GM12878 (cell line): Measurements from ENCODE around the gene CA6. TPM values are rescaled to one million over a fixed set of nuclear protein-coding genes. Genes with fewer than 3 reads are reported as not detected.

ENCODE experiments used
- ATAC-seq: fragments of 200-7000 bp; cut with Tn5 transposase; 3 replicates; pipeline ENCODE4 v1.9.1; 2020; ENCODE audit warnings: mild to moderate bottlenecking, moderate library complexity
- BruUV-seq: library from RNA; stranded (reverse); fragments of 400-500 nt; replicated peaks from 2 replicates; lab custom pipeline; 2021; lab: Mats Ljungman, UMichigan
- CTCF ChIA-PET: fragments of 300-600 bp; sonication (Branson Sonifier 250); formaldehyde crosslinking; extraction: SDS; loops from one replicate; lab custom pipeline; 2021; ENCODE audit warnings: inconsistent platforms; lab: Yijun Ruan, JAX
- POLR2A ChIA-PET: fragments of 350-600 bp; formaldehyde crosslinking; extraction: SDS; loops from one replicate; lab custom pipeline; 2021; ENCODE audit warnings: inconsistent platforms; lab: Charles Lee
- RAD21 ChIA-PET: fragments of 300-600 bp; sonication (Branson Sonifier 250); formaldehyde crosslinking; loops from one replicate; lab custom pipeline; 2023; ENCODE audit warnings: antibody characterized with exemption; ENCODE audit not compliant: unreplicated experiment; lab: Charles Lee
- SMC1A ChIA-PET: fragments of 300-600 bp; sonication (Branson Sonifier 250); formaldehyde crosslinking; loops from one replicate; lab custom pipeline; 2023; ENCODE audit not compliant: unreplicated experiment, uncharacterized antibody; lab: Charles Lee
- DNase-seq: peaks from one replicate; pipeline ENCODE4 v3.0.0-alpha.2; 2011; ENCODE audit warnings: low read depth, low spot score
- FAIRE-seq: peaks from 3 replicates; lab custom pipeline; 2011; peaks lifted over from hg19 to GRCh38; lab: Jason Lieb, UNC
- H2AFZ ChIP-seq: 2 replicates; pipeline ENCODE4 v1.6.0; 2011; ENCODE audit warnings: low read depth, low read length, control low read depth; ENCODE audit not compliant: control insufficient read depth
- H3K27ac ChIP-seq: 2 replicates; pipeline ENCODE4 v1.5.1; 2011; ENCODE audit warnings: control low read depth; ENCODE audit not compliant: control insufficient read depth, insufficient read depth
- H3K27me3 ChIP-seq, 2 experiments: replicated peaks in 1 of 2; 2 replicates each; pipeline versions ENCODE4 v1.6.0 to v1.6.1; 2011; ENCODE audit warnings: low read length in 1 of 2; ENCODE audit not compliant: control insufficient read depth in 2 of 2, insufficient read depth in 2 of 2
- H3K36me3 ChIP-seq, 2 experiments: 2 replicates each; pipeline ENCODE4 v1.5.1; 2011; ENCODE audit warnings: low read length in 1 of 2; ENCODE audit not compliant: control insufficient read depth in 2 of 2, insufficient read depth in 2 of 2
- H3K4me1 ChIP-seq: 2 replicates; pipeline ENCODE4 v1.6.1; 2011; ENCODE audit warnings: mild to moderate bottlenecking, low read length, moderate library complexity, mixed read lengths; ENCODE audit not compliant: control insufficient read depth, insufficient read depth
- H3K4me2 ChIP-seq: 2 replicates; pipeline ENCODE4 v1.6.0; 2011; ENCODE audit warnings: control low read depth; ENCODE audit not compliant: control insufficient read depth, insufficient read depth
- H3K4me3 ChIP-seq: fragments of 200-600 bp; sonication (generic); 2 replicates; pipeline ENCODE4 v1.5.1; 2016
- H3K79me2 ChIP-seq: 2 replicates; pipeline ENCODE4 v1.6.0; 2011; ENCODE audit warnings: low read length; ENCODE audit not compliant: control insufficient read depth, insufficient read depth
- H3K9ac ChIP-seq: 2 replicates; pipeline ENCODE4 v1.8.0; 2011; ENCODE audit warnings: low read length, control low read depth, mixed read lengths; ENCODE audit not compliant: control insufficient read depth, insufficient read depth
- H3K9me3 ChIP-seq: replicated peaks from 3 replicates; pipeline ENCODE4 v1.5.1; 2011; ENCODE audit warnings: mild to moderate bottlenecking, low read length; ENCODE audit not compliant: control insufficient read depth, insufficient read depth
- H4K20me1 ChIP-seq: 2 replicates; pipeline ENCODE4 v1.6.0; 2011; ENCODE audit not compliant: control insufficient read depth, insufficient read depth
- CBX3 ChIP-seq: fragments of 200-600 bp; sonication (generic); IDR thresholded peaks from 2 replicates; pipeline ENCODE4 v1.6.1; 2016; ENCODE audit warnings: low read depth, borderline replicate concordance
- CHD1 ChIP-seq: IDR thresholded peaks from 2 replicates; pipeline ENCODE4 v1.6.1; 2012; ENCODE audit warnings: low read depth, low read length, improper control_type of control experiment
- DPF2 ChIP-seq: fragments of 450-650 bp; IDR thresholded peaks from 2 replicates; pipeline ENCODE4 v1.6.1; 2017; ENCODE audit warnings: mild to moderate bottlenecking
- E4F1 ChIP-seq: fragments of 450-650 bp; IDR thresholded peaks from 2 replicates; pipeline ENCODE4 v1.6.1; 2018; ENCODE audit warnings: borderline replicate concordance, mild to moderate bottlenecking; ENCODE audit not compliant: partially characterized antibody
- HDGF ChIP-seq: fragments of 450-650 bp; IDR thresholded peaks from 2 replicates; pipeline ENCODE4 v1.6.1; 2016; ENCODE audit warnings: antibody characterized with exemption
- IKZF1 ChIP-seq: fragments of 450-650 bp; conservative IDR thresholded peaks from 2 replicates; pipeline ENCODE4 v1.6.1; 2017; ENCODE audit warnings: antibody characterized with exemption, mild to moderate bottlenecking
- JUND ChIP-seq: IDR thresholded peaks from 2 replicates; pipeline ENCODE4 v1.6.1; 2012; ENCODE audit warnings: low read depth, mild to moderate bottlenecking, low read length, improper control_type of control experiment, moderate library complexity
- KAT2A ChIP-seq: conservative IDR thresholded peaks from 2 replicates; pipeline ENCODE4 v1.6.1; 2011; ENCODE audit warnings: low read depth, low read length; ENCODE audit not compliant: control insufficient read depth
- MTA2 ChIP-seq: fragments of 450-650 bp; IDR thresholded peaks from 2 replicates; pipeline ENCODE4 v1.6.1; 2016; ENCODE audit warnings: low read depth, mild to moderate bottlenecking, moderate library complexity
- NBN ChIP-seq: fragments of 450-650 bp; IDR thresholded peaks from 2 replicates; pipeline ENCODE4 v1.6.1; 2016
- NFXL1 ChIP-seq: fragments of 450-650 bp; IDR thresholded peaks from 2 replicates; pipeline ENCODE4 v1.6.1; 2017; ENCODE audit warnings: antibody characterized with exemption, mild to moderate bottlenecking, borderline replicate concordance
- SIN3A ChIP-seq: IDR thresholded peaks from 2 replicates; pipeline ENCODE4 v1.6.1; 2012; ENCODE audit warnings: low read depth, low read length, improper control_type of control experiment
- SREBF2 ChIP-seq: IDR thresholded peaks from 2 replicates; pipeline ENCODE4 v1.6.1; 2012; ENCODE audit warnings: mild to moderate bottlenecking, low read length
- SRF ChIP-seq, 2 experiments: IDR thresholded peaks; 2 replicates each; pipeline ENCODE4 v1.6.1; 2011; ENCODE audit warnings: low read depth in 2 of 2, low read length in 2 of 2, mild to moderate bottlenecking in 1 of 2, moderate library complexity in 1 of 2
- TCF7 ChIP-seq: IDR thresholded peaks from 2 replicates; pipeline ENCODE4 v1.6.1; 2014; ENCODE audit warnings: antibody characterized with exemption, borderline replicate concordance
- ZNF274 ChIP-seq: IDR thresholded peaks from one replicate; pipeline ENCODE4 v1.8.0; 2011; ENCODE audit not compliant: insufficient read length, insufficient read depth
- WGBS: methylation state at CpG from one replicate; pipeline ENCODE4 v1.1.6; 2016; ENCODE audit warnings: low lambda C conversion rate; ENCODE audit not compliant: insufficient replicate concordance, insufficient coverage; ENCODE audit errors: missing lambda C conversion rate; 5-methylcytosine and 5-hydroxymethylcytosine counted together
- in situ Hi-C: fragments of 300-500 bp; cut with MboI; formaldehyde crosslinking; loops from 9 replicates; pipeline ENCODE4 v1.14.3; 2018; ENCODE audit warnings: mixed read lengths
- intact Hi-C: fragments of 100-400 bp; cut with micrococcal nuclease; formaldehyde crosslinking; loops from one replicate; pipeline ENCODE4 v1.14.2; 2022; ENCODE audit not compliant: unreplicated experiment
- polyA plus RNA-seq, 11 experiments: library from polyadenylated mRNA; depleted of rRNA in 4 of 11; unstranded in 6 of 11; stranded (reverse) in 5 of 11; fragments of >200 nt; fragmentation: Nextera tagmentation in 4 of 11; fragmentation: Illumina TruSeq in 1 of 11; extraction: Ambion mirVana in 4 of 11; extraction: Trizol in 1 of 11; gene quantifications; 1 replicate in 1 of 11; 2 replicates in 10 of 11; pipeline versions ENCODE4 v1.2.1 to v1.2.3, GENCODE V29; 2011 to 2016; ENCODE audit warnings: inconsistent platforms in 2 of 11, missing spikeins in 2 of 11, low read depth in 1 of 11
- total RNA-seq, 4 experiments: library from RNA; depleted of rRNA in 3 of 4; stranded (reverse); fragments of >200 nt in 3 of 4; fragmentation: Illumina TruSeq in 1 of 4; extraction: Trizol in 1 of 4; gene quantifications; 2 replicates each; pipeline versions ENCODE4 v1.2.1 to v1.2.3, GENCODE V29; 2013 to 2021
- TF ChIP-seq, protein P1 (sequence below): fragments of 450-650 bp; formaldehyde crosslinking; IDR thresholded peaks from 2 replicates; pipeline ENCODE4 v1.4.0; 2020; ENCODE audit warnings: mild to moderate bottlenecking, moderate library complexity
- TF ChIP-seq, protein P2 (sequence below): fragments of 450-650 bp; formaldehyde crosslinking; IDR thresholded peaks from 2 replicates; pipeline ENCODE4 v1.5.0; 2022; ENCODE audit warnings: mild to moderate bottlenecking, missing genetic modification characterization

CA6 gene
- total and polyA plus RNA-seq, 10 of the 15 experiments (the other 5 are each of a cell fraction or from before 2014, with no cell fraction given) = not detected

GRCh38 chr1:8922962-8923361 lies 22.7 kb upstream of the CA6 start:
- FAIRE-seq (no peak), ATAC-seq (no peak), DNase-seq (no peak)
- 51% methylated on average over 9 of the region's 9 CpGs for WGBS
- Histone ChIP-seq H3K9me3 (no peaks in the 10 kb centered on the region), H3K4me2 (no peak overlapping the region), H3K4me1 (no peaks in the 10 kb centered on the region), H3K27me3 (no peaks in the 10 kb centered on the region; a peak in 2 of 4 replicates), H3K36me3 (no peaks in the 10 kb centered on the region), H3K79me2 (no peaks in the 10 kb centered on the region), H3K4me3 (no peak overlapping the region), H3K27ac (no peak overlapping the region), H3K9ac (no peak overlapping the region), H2AFZ (no peak overlapping the region), H4K20me1 (no peaks in the 10 kb centered on the region)
- intact Hi-C loops (no loop called here), in situ Hi-C loops (no loop called here)
- POLR2A ChIA-PET = no interaction called here
- CTCF ChIA-PET = interaction anchor here (1.1 to 1.3 kb wide), 2 partner anchors 18 to 179 kb away, joined by 3 read pairs; no protein-coding TSS in a partner anchor
- SMC1A ChIA-PET = no interaction called here
- RAD21 ChIA-PET = no interaction called here
- no TSS peak for BruUV-seq
- TF ChIP-seq MTA2 (no peak), KAT2A (no peak), CBX3 (no peak), SRF (IDR thresholded peaks at IDR 0.05; ENCODE audit: low read depth in 2 of 2, low read length in 2 of 2) (no peak), CHD1 (no peak), ZNF274 (no peak), IKZF1 (no peak), SREBF2 (no peak), TCF7 (no peak), DPF2 (no peak), SIN3A (no peak), E4F1 (no peak), NFXL1 (no peak), HDGF (no peak), NBN (no peak), JUND (no peak)
- TF ChIP-seq, protein P1, sequence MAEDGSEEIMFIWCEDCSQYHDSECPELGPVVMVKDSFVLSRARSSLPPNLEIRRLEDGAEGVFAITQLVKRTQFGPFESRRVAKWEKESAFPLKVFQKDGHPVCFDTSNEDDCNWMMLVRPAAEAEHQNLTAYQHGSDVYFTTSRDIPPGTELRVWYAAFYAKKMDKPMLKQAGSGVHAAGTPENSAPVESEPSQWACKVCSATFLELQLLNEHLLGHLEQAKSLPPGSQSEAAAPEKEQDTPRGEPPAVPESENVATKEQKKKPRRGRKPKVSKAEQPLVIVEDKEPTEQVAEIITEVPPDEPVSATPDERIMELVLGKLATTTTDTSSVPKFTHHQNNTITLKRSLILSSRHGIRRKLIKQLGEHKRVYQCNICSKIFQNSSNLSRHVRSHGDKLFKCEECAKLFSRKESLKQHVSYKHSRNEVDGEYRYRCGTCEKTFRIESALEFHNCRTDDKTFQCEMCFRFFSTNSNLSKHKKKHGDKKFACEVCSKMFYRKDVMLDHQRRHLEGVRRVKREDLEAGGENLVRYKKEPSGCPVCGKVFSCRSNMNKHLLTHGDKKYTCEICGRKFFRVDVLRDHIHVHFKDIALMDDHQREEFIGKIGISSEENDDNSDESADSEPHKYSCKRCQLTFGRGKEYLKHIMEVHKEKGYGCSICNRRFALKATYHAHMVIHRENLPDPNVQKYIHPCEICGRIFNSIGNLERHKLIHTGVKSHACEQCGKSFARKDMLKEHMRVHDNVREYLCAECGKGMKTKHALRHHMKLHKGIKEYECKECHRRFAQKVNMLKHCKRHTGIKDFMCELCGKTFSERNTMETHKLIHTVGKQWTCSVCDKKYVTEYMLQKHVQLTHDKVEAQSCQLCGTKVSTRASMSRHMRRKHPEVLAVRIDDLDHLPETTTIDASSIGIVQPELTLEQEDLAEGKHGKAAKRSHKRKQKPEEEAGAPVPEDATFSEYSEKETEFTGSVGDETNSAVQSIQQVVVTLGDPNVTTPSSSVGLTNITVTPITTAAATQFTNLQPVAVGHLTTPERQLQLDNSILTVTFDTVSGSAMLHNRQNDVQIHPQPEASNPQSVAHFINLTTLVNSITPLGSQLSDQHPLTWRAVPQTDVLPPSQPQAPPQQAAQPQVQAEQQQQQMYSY (CRISPR knock-in tag) = no peak
- TF ChIP-seq, protein P2, sequence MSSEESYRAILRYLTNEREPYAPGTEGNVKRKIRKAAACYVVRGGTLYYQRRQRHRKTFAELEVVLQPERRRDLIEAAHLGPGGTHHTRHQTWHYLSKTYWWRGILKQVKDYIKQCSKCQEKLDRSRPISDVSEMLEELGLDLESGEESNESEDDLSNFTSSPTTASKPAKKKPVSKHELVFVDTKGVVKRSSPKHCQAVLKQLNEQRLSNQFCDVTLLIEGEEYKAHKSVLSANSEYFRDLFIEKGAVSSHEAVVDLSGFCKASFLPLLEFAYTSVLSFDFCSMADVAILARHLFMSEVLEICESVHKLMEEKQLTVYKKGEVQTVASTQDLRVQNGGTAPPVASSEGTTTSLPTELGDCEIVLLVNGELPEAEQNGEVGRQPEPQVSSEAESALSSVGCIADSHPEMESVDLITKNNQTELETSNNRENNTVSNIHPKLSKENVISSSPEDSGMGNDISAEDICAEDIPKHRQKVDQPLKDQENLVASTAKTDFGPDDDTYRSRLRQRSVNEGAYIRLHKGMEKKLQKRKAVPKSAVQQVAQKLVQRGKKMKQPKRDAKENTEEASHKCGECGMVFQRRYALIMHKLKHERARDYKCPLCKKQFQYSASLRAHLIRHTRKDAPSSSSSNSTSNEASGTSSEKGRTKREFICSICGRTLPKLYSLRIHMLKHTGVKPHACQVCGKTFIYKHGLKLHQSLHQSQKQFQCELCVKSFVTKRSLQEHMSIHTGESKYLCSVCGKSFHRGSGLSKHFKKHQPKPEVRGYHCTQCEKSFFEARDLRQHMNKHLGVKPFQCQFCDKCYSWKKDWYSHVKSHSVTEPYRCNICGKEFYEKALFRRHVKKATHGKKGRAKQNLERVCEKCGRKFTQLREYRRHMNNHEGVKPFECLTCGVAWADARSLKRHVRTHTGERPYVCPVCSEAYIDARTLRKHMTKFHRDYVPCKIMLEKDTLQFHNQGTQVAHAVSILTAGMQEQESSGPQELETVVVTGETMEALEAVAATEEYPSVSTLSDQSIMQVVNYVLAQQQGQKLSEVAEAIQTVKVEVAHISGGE (CRISPR knock-in tag) = no peak
